CD14-positive monocyte (primary cell): Measurements from ENCODE around the gene WNT10A. TPM values are rescaled to one million over a fixed set of nuclear protein-coding genes. Genes with fewer than 3 reads are reported as not detected.

ENCODE experiments used
- DNase-seq, 3 donors: peaks; one replicate each; pipeline ENCODE4 v3.0.0-alpha.2; 2011 to 2022
- H2AFZ ChIP-seq: 2 replicates; pipeline ENCODE4 v1.6.0; 2012; ENCODE audit warnings: mild to moderate bottlenecking, low read depth, low read length, inconsistent platforms; ENCODE audit not compliant: insufficient read depth, poor library complexity, severe bottlenecking
- H3K27ac ChIP-seq, 2 donors: 1 replicate in 1 of 2; 2 replicates in 1 of 2; pipeline ENCODE4 v1.5.1; 2012 to 2013; ENCODE audit warnings: low read length in 2 of 2, control low read depth in 1 of 2, inconsistent platforms in 1 of 2, low read depth in 1 of 2, mild to moderate bottlenecking in 1 of 2
- H3K27me3 ChIP-seq, 2 donors: one replicate each; pipeline versions ENCODE4 v1.6.0 to v1.6.1; 2011 to 2013; ENCODE audit warnings: low read length in 2 of 2; ENCODE audit not compliant: control insufficient read depth in 2 of 2, insufficient read depth in 2 of 2
- H3K36me3 ChIP-seq, 2 donors: replicated peaks in 1 of 2; 1 replicate in 1 of 2; 2 replicates in 1 of 2; pipeline versions ENCODE4 v1.5.1 to v1.6.1; 2012 to 2013; ENCODE audit warnings: low read length in 2 of 2, control low read depth in 1 of 2, inconsistent platforms in 1 of 2, mild to moderate bottlenecking in 1 of 2; ENCODE audit not compliant: insufficient read depth in 2 of 2, control insufficient read depth in 1 of 2
- H3K4me1 ChIP-seq, 2 donors: 1 replicate in 1 of 2; 2 replicates in 1 of 2; pipeline versions ENCODE4 v1.5.1 to v1.6.1; 2012 to 2013; ENCODE audit warnings: low read length in 2 of 2, control low read depth in 1 of 2, inconsistent platforms in 1 of 2, mild to moderate bottlenecking in 1 of 2, moderate library complexity in 1 of 2; ENCODE audit not compliant: insufficient read depth in 2 of 2, control insufficient read depth in 1 of 2
- H3K4me2 ChIP-seq: replicated peaks from 2 replicates; pipeline ENCODE3; 2012; ENCODE audit warnings: low read length, moderate library complexity, mild to moderate bottlenecking; ENCODE audit not compliant: poor library complexity, severe bottlenecking; ENCODE audit errors: extremely low read depth
- H3K4me3 ChIP-seq, 3 experiments: fragments of 200-600 bp in 1 of 3; sonication (generic) in 1 of 3; replicated peaks in 1 of 3; 1 replicate in 2 of 3; 2 replicates in 1 of 3; pipeline ENCODE4 v1.5.1; 2011 to 2013; ENCODE audit warnings: low read length in 3 of 3, mild to moderate bottlenecking in 3 of 3, control low read depth in 2 of 3, low read depth in 2 of 3, inconsistent platforms in 1 of 3, moderate library complexity in 1 of 3
- H3K79me2 ChIP-seq: 2 replicates; pipeline ENCODE4 v1.6.0; 2012; ENCODE audit warnings: mild to moderate bottlenecking, control low read depth, inconsistent platforms, low read length, moderate library complexity; ENCODE audit not compliant: insufficient read depth
- H3K9ac ChIP-seq: 2 replicates; pipeline ENCODE4 v1.6.0; 2017; ENCODE audit warnings: low read length, mild to moderate bottlenecking; ENCODE audit not compliant: insufficient read depth, poor library complexity, severe bottlenecking
- H3K9me3 ChIP-seq, 2 donors: replicated peaks in 1 of 2; 1 replicate in 1 of 2; 2 replicates in 1 of 2; pipeline versions ENCODE4 v1.5.1 to v1.6.1; 2012 to 2013; ENCODE audit warnings: low read length in 2 of 2, control low read depth in 1 of 2; ENCODE audit not compliant: control insufficient read depth in 1 of 2, insufficient read depth in 1 of 2
- H4K20me1 ChIP-seq: 2 replicates; pipeline ENCODE4 v1.6.0; 2012; ENCODE audit warnings: mild to moderate bottlenecking, low read length, control low read depth, moderate library complexity; ENCODE audit not compliant: insufficient read depth
- H3K27ac Mint-ChIP-seq, 7 donors: one replicate each; pipeline ENCODE4 v1.8.0; 2020; ENCODE audit warnings: mild to moderate bottlenecking in 7 of 7, mixed read lengths in 7 of 7, moderate library complexity in 6 of 7, inconsistent platforms in 2 of 7
- H3K27me3 Mint-ChIP-seq, 3 donors: one replicate each; pipeline ENCODE4 v1.8.0; 2021 to 2022; ENCODE audit warnings: low read depth in 3 of 3, mild to moderate bottlenecking in 3 of 3, mixed read lengths in 3 of 3, moderate library complexity in 3 of 3, inconsistent platforms in 1 of 3
- H3K36me3 Mint-ChIP-seq, 2 donors: one replicate each; pipeline ENCODE4 v1.8.0; 2020; ENCODE audit warnings: mixed read lengths in 2 of 2, inconsistent platforms in 1 of 2, mild to moderate bottlenecking in 1 of 2
- H3K4me1 Mint-ChIP-seq: one replicate; pipeline ENCODE4 v1.8.0; 2020; ENCODE audit warnings: mild to moderate bottlenecking, mixed read lengths
- H3K4me3 Mint-ChIP-seq, 2 donors: one replicate each; pipeline ENCODE4 v1.8.0; 2020; ENCODE audit warnings: mild to moderate bottlenecking in 2 of 2, mixed read lengths in 2 of 2, moderate library complexity in 1 of 2
- H3K9me3 Mint-ChIP-seq, 7 donors: one replicate each; pipeline ENCODE4 v1.8.0; 2020 to 2022; ENCODE audit warnings: mixed read lengths in 7 of 7, mild to moderate bottlenecking in 6 of 7, moderate library complexity in 6 of 7, inconsistent platforms in 2 of 7
- WGBS: methylation state at CpG from one replicate; pipeline ENCODE4 v1.1.5; 2013; ENCODE audit warnings: missing lambda C conversion rate; ENCODE audit not compliant: insufficient coverage; 5-methylcytosine and 5-hydroxymethylcytosine counted together
- intact Hi-C, 2 donors: fragments of 100-400 bp; cut with micrococcal nuclease; formaldehyde crosslinking; loops; one replicate each; pipeline versions ENCODE4 v1.15.0 to v1.15.1; 2023
- polyA plus RNA-seq, 3 donors: library from polyadenylated mRNA; depleted of rRNA in 1 of 3; unstranded in 2 of 3; stranded (reverse) in 1 of 3; fragments of 300-500 nt in 2 of 3; fragments of >200 nt in 1 of 3; fragmentation: Illumina TruSeq in 2 of 3; gene quantifications; 1 replicate in 2 of 3; 2 replicates in 1 of 3; pipeline ENCODE4 v1.2.3, GENCODE V29; 2012 to 2021
- TF ChIP-seq, protein P1 (sequence below): fragments of 200-600 bp; IDR thresholded peaks from one replicate; pipeline ENCODE4 v1.8.0; 2022; ENCODE audit warnings: antibody characterized with exemption, mild to moderate bottlenecking

Gene WNT10A
- polyA plus RNA-seq, 3 donors: 0.04 TPM; not detected in 2

DNA sequence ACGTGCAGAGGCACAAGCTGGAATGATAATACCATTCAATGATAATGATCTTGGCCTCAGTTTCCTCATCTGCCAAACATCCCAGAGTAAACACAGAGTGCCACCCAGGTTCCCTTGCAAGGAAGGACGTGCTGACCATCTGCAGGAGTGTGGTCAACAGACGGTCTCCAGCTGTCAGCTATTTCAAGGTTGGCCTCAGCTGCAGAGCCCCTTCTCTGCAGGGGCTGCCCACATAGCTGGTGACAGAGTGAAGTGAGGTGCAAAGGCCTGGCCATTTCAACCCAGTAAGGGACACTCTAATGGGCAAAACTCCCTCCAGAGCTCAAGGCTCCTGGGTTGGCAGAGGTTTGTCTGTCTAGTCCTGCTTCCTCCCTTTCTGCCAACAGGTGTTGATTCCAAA, 29.4 kb upstream of the WNT10A start:
- Histone ChIP-seq H3K4me3 (no peak overlapping the region), H3K9me3 (no peaks in the 10 kb centered on the region), H2AFZ (no peak overlapping the region), H3K79me2 (no peaks in the 10 kb centered on the region), H3K9ac (no peak overlapping the region), H3K27ac (no peak overlapping the region), H3K27me3 (peaks cover 20 to 34% of the 10 kb centered on the region in 2 donors), H3K36me3 (no peaks in the 10 kb centered on the region), H4K20me1 (no peaks in the 10 kb centered on the region), H3K4me2 (no peak overlapping the region), H3K4me1 (peaks cover 14 to 20% of the 10 kb centered on the region in 2 donors)
- TF ChIP-seq, protein P1, sequence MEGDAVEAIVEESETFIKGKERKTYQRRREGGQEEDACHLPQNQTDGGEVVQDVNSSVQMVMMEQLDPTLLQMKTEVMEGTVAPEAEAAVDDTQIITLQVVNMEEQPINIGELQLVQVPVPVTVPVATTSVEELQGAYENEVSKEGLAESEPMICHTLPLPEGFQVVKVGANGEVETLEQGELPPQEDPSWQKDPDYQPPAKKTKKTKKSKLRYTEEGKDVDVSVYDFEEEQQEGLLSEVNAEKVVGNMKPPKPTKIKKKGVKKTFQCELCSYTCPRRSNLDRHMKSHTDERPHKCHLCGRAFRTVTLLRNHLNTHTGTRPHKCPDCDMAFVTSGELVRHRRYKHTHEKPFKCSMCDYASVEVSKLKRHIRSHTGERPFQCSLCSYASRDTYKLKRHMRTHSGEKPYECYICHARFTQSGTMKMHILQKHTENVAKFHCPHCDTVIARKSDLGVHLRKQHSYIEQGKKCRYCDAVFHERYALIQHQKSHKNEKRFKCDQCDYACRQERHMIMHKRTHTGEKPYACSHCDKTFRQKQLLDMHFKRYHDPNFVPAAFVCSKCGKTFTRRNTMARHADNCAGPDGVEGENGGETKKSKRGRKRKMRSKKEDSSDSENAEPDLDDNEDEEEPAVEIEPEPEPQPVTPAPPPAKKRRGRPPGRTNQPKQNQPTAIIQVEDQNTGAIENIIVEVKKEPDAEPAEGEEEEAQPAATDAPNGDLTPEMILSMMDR: no peak
- intact Hi-C loops: no loop called here
- H3K36me3 Mint-ChIP-seq: no peaks in the 10 kb centered on the region
- DNase-seq: no peak
- H3K27me3 Mint-ChIP-seq: peaks cover 36 to 61% (median 60%) of the 10 kb centered on the region in 3 donors
- peaks cover 26% of the 10 kb centered on the region for H3K4me1 Mint-ChIP-seq
- peaks cover 0 to 21% (median 1%) of the 10 kb centered on the region in 7 donors for H3K9me3 Mint-ChIP-seq
- WGBS: 56% methylated on average over 2 of the region's 3 CpGs
- H3K27ac Mint-ChIP-seq: no peak overlapping the region
- H3K4me3 Mint-ChIP-seq: no peak overlapping the region

DNA sequence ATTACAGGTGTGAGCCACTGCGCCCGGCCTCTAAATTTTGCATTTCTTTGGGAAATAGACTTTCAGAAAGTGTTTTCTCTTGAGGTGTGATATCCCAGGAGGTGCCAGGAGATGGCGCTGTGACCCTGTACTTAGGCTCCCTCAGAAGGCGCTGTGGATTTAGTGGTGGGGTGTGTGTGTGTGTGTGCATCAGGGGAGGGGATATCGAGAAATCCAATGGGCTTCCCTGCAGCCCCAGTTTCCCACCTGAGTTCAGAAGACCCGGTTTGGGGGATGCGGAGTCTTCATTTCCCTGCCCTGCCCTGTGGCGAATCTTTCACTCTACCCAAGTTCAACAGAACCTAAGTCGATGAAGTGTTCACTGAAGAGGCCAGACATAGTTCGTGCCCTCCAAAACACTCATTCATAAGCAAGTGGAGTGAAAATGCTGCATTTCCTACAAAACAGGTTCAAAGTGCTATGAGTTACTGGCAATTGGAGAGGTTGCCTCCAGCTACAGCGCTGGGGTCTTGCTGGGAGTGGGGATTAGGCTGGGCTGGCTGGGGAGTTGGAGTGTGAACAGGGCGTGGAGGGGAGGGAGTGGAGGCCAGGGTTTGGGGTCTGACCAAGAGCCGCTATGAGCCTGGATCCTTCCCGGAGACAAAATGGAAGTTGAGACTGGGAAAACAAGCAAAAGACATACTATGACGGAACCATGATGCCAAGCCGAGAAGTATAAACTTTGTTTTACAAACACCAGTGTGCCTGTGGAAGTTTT, 27.6 kb upstream of the WNT10A start:
- TF ChIP-seq, protein P1: peak; percentile 83
- Histone ChIP-seq H2AFZ (peak overlapping the region; percentile 26), H3K36me3 (no peaks in the 10 kb centered on the region), H3K9me3 (peaks cover 0 to 8% of the 10 kb centered on the region in 2 donors), H3K4me3 (no peak overlapping the region), H3K79me2 (no peaks in the 10 kb centered on the region), H3K27me3 (peaks cover 35 to 52% of the 10 kb centered on the region in 2 donors), H3K9ac (no peak overlapping the region), H3K4me2 (no peak overlapping the region), H3K4me1 (peaks cover 11 to 12% of the 10 kb centered on the region in 2 donors), H4K20me1 (no peaks in the 10 kb centered on the region), H3K27ac (no peak overlapping the region)
- Mint-ChIP-seq H3K27me3 (peaks cover 54 to 78% (median 76%) of the 10 kb centered on the region in 3 donors), H3K27ac (no peak overlapping the region), H3K4me3 (peak overlapping the region in 1 of 2 donors; percentile 75), H3K36me3 (peaks cover 0 to 4% of the 10 kb centered on the region in 2 donors), H3K4me1 (peaks cover 17% of the 10 kb centered on the region), H3K9me3 (peaks cover 0 to 31% (median 1%) of the 10 kb centered on the region in 7 donors)
- DNase-seq: peak; percentile 37 to 59 (median 49)
- 42% methylated on average over 11 of the region's 16 CpGs for WGBS
- intact Hi-C loops: loop anchor here in 1 of 2 donors (2.0 kb wide), 1 partner anchor 46 kb away; no protein-coding TSS in a partner anchor
